Kidney (tissue), 14 donors: ENCODE data around the gene DIRAS3. TPM values are rescaled to one million over a fixed set of nuclear protein-coding genes. Genes with fewer than 3 reads are reported as not detected.
A peak's percentile ranks its signal among the peaks of the same experiment; 100 is the strongest.

Source experiments
- DNase-seq, 5 donors: peaks; one replicate each; pipeline ENCODE4 v3.0.0-alpha.2; 2013 to 2020
- FAIRE-seq: peaks from 2 replicates; lab custom pipeline; 2012; peaks lifted over from hg19 to GRCh38; lab: Jason Lieb, UNC
- H3K27ac ChIP-seq, 2 donors: one replicate each; pipeline ENCODE4 v1.7.0; 2013; ENCODE audit warnings: low read depth in 2 of 2, low read length in 2 of 2, inconsistent platforms in 1 of 2
- H3K27me3 ChIP-seq: one replicate; pipeline ENCODE4 v1.7.1; 2013; ENCODE audit warnings: low read length, inconsistent platforms; ENCODE audit not compliant: control insufficient read depth, insufficient read depth
- H3K36me3 ChIP-seq, 3 donors: one replicate each; pipeline versions ENCODE4 v1.7.0 to v1.7.1; 2013; ENCODE audit warnings: low read length in 3 of 3, control low read depth in 1 of 3, inconsistent platforms in 1 of 3; ENCODE audit not compliant: insufficient read depth in 3 of 3, control insufficient read depth in 2 of 3
- H3K4me1 ChIP-seq, 3 donors: one replicate each; pipeline versions ENCODE4 v1.7.0 to v1.7.1; 2013; ENCODE audit warnings: low read length in 3 of 3, inconsistent platforms in 1 of 3, low read depth in 1 of 3; ENCODE audit not compliant: control insufficient read depth in 2 of 3, insufficient read depth in 2 of 3
- H3K4me3 ChIP-seq, 3 donors: one replicate each; pipeline versions ENCODE4 v1.7.0 to v1.8.1; 2013; ENCODE audit warnings: low read length in 3 of 3, control low read depth in 1 of 3, inconsistent platforms in 1 of 3
- H3K9ac ChIP-seq, 3 donors: one replicate each; pipeline versions ENCODE4 v1.7.0 to v1.7.1; 2013; ENCODE audit warnings: low read length in 3 of 3, control low read depth in 1 of 3, inconsistent platforms in 1 of 3
- H3K9me3 ChIP-seq, 3 donors: one replicate each; pipeline versions ENCODE4 v1.7.0 to v1.7.1; 2013; ENCODE audit warnings: low read length in 3 of 3, control low read depth in 1 of 3, inconsistent platforms in 1 of 3; ENCODE audit not compliant: control insufficient read depth in 2 of 3, insufficient read depth in 1 of 3
- intact Hi-C: fragments of 100-400 bp; cut with DNase I; formaldehyde crosslinking; loops from one replicate; pipeline ENCODE4 v1.11.1; 2022
- polyA plus RNA-seq: library from polyadenylated mRNA; stranded (reverse); fragments of 350-450 nt; fragmentation: Illumina TruSeq; extraction: RNeasy Lipid Tissue Mini Kit (QIAGEN cat#74804); gene quantifications from one replicate; pipeline ENCODE4 v1.2.3, GENCODE V29; 2014; ENCODE audit warnings: low read depth, low replicate concordance; ENCODE audit not compliant: insufficient read depth
- total RNA-seq: library from RNA; stranded (reverse); fragmentation: NEBNext Ultra II Directional; extraction: Animal tissue kit (Norgen Biotek cat#: 25700); gene quantifications from one replicate; pipeline ENCODE4 v1.2.1, GENCODE V29; 2021
- TF ChIP-seq, protein P1 (sequence below): IDR thresholded peaks from 3 replicates; pipeline ENCODE4 v1.5.1; 2012; ENCODE audit warnings: mild to moderate bottlenecking, moderate library complexity, borderline replicate concordance; ENCODE audit not compliant: insufficient read depth; ENCODE audit errors: extremely low read depth
- donor health status: control.
- donor health status: control.
- donor health status: control.
- donor health status: control.
- donor health status: control.
- donor health status: DM: yes; HTN: yes; CAD: no.
- donor health status: Normal renal cell carcinoma (clear cell type).

Gene DIRAS3
- total and polyA plus RNA-seq, 2 donors from 2014 or later, result 8.8 to 13.2 TPM

DNA sequence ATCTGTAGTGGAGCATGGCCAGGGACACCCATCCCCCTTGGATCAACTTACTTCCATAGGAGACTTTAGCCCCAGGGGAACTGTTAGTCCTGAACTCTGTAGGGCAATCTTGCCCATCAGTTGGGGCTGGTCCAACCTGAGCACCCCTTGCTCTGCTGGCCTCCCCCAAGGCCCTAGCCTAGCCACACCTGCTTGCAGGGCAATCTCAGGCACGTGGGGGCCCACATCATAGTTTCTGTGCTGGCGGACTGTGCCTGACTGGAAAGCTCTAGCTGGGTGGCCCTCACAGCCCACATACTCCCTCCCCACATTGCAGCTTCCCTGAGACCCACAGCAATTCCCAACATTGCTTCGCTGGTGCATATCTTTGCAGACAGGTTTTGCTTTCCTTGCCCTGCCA, 6.6 kb upstream of the DIRAS3 start:
- Histone ChIP-seq H3K4me3 (no peak overlapping the region), H3K4me1 (no peaks in the 10 kb centered on the region), H3K9me3 (no peaks in the 10 kb centered on the region), H3K27me3 (no peaks in the 10 kb centered on the region), H3K9ac (no peak overlapping the region), H3K27ac (no peak overlapping the region), H3K36me3 (no peaks in the 10 kb centered on the region)
- intact Hi-C loops, result no loop called here
- FAIRE-seq (no peak), DNase-seq (peak in 1 of 5 donors; percentile 45)
- TF ChIP-seq, protein P1, sequence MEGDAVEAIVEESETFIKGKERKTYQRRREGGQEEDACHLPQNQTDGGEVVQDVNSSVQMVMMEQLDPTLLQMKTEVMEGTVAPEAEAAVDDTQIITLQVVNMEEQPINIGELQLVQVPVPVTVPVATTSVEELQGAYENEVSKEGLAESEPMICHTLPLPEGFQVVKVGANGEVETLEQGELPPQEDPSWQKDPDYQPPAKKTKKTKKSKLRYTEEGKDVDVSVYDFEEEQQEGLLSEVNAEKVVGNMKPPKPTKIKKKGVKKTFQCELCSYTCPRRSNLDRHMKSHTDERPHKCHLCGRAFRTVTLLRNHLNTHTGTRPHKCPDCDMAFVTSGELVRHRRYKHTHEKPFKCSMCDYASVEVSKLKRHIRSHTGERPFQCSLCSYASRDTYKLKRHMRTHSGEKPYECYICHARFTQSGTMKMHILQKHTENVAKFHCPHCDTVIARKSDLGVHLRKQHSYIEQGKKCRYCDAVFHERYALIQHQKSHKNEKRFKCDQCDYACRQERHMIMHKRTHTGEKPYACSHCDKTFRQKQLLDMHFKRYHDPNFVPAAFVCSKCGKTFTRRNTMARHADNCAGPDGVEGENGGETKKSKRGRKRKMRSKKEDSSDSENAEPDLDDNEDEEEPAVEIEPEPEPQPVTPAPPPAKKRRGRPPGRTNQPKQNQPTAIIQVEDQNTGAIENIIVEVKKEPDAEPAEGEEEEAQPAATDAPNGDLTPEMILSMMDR, result no peak

DNA sequence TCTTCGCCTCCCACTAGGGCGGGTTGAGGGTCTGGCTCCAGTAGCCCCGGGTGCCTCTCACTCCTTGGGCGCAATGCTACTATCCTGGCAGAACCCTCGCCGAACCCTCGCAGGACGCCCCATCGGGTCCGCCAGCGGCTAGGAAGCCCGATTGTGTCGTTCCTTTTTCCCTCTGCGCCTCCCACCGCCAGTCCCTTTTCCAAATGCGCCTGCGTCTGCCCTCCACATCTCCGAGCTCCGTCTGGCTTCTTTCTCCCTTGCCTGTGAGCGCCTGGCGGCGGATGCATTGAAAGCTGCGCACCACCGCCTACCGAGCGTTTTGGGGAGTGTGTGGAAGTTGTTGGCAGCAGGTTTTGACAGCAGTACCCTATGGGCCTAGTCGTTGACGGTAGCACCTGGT, 1.0 kb upstream of the DIRAS3 start:
- Histone ChIP-seq H3K9me3 (no peaks in the 10 kb centered on the region), H3K36me3 (no peaks in the 10 kb centered on the region), H3K4me3 (peak overlapping the region; percentile 44 to 48 (median 47)), H3K4me1 (no peaks in the 10 kb centered on the region), H3K27ac (no peak overlapping the region), H3K9ac (peak overlapping the region in 1 of 3 donors; percentile 34), H3K27me3 (peaks cover 2% of the 10 kb centered on the region)
- DNase-seq (peak; percentile 64 to 85 (median 68)), FAIRE-seq (no peak)
- intact Hi-C loops, result no loop called here
- TF ChIP-seq, protein P1, result no peak

DNA sequence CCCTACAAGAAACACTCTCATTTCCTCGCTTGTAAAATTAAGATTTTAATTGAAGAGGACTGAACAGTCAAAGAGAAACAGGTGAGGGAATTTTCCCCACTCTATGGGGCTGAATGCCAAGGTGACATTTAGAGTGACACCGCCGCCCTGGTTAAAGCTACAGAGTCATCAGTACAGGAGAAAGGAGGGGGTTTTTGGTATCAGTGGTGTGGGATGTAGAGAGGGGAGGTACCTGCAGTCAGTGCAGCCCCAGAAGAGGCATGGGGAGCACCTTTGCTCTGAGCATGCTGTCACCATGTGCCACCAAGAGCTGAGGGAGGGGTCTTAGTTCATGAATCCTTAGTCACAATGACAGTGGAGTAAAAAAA, 2.8 kb downstream of the DIRAS3 start:
- H3K36me3 ChIP-seq, result no peaks in the 10 kb centered on the region
- TF ChIP-seq, protein P1, result no peak
- no peak overlapping the region for H3K27ac ChIP-seq
- intact Hi-C loops, result no loop called here
- no peak for DNase-seq
- H3K4me1 ChIP-seq, result no peaks in the 10 kb centered on the region
- H3K9me3 ChIP-seq, result no peaks in the 10 kb centered on the region
- H3K4me3 ChIP-seq, result no peak overlapping the region
- no peak overlapping the region for H3K9ac ChIP-seq
- peaks cover 2% of the 10 kb centered on the region for H3K27me3 ChIP-seq
- no peak for FAIRE-seq
